Effector memory CD8-positive, alpha-beta T cell (primary cell): ENCODE results near the gene GDAP2.
"Not testable (repeated sequence)": the region's sequence is repeated elsewhere in the genome, so short reads cannot be mapped to it uniquely, and the experiment has no call there.

Experiments used
- ATAC-seq: fragments of 150-1000 bp; cut with Tn5 transposase; replicated peaks from 2 replicates; pipeline ENCODE4 v1.10.0; 2021; ENCODE audit warnings: mild to moderate bottlenecking, moderate library complexity
- DNase-seq, 3 experiments: peaks; one replicate each; pipeline ENCODE4 v3.0.0; 2021
- H3K27ac Mint-ChIP-seq, 2 donors: one replicate each; pipeline ENCODE4 v1.8.0; 2022; ENCODE audit warnings: mild to moderate bottlenecking in 2 of 2, mixed read lengths in 2 of 2, moderate library complexity in 2 of 2
- H3K27me3 Mint-ChIP-seq, 2 donors: one replicate each; pipeline ENCODE4 v1.8.0; 2022; ENCODE audit warnings: mixed read lengths in 2 of 2
- H3K36me3 Mint-ChIP-seq: one replicate; pipeline ENCODE4 v1.8.0; 2022; ENCODE audit warnings: mild to moderate bottlenecking, moderate library complexity, mixed read lengths; ENCODE audit not compliant: insufficient read depth
- H3K4me1 Mint-ChIP-seq, 2 donors: one replicate each; pipeline ENCODE4 v1.8.0; 2022; ENCODE audit warnings: low read depth in 2 of 2, mixed read lengths in 2 of 2
- H3K4me3 Mint-ChIP-seq, 2 donors: one replicate each; pipeline ENCODE4 v1.8.0; 2022; ENCODE audit warnings: mild to moderate bottlenecking in 2 of 2, mixed read lengths in 2 of 2, moderate library complexity in 2 of 2
- H3K9me3 Mint-ChIP-seq, 2 donors: one replicate each; pipeline ENCODE4 v1.8.0; 2022; ENCODE audit warnings: mixed read lengths in 2 of 2

The GDAP2 gene

DNA sequence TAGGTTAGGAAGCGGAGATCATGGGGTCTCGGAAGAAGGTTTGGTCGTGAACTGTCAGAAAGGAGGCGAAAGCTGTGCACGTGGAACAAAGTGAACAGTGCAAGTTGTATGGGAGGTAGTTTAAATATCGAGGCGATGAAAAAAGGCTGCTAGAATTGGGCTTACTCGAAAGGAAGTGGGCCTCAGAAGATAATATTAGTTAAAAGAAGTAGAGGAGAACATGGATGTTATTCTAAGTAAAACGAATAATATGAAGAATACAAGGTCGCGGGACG, 689 bp upstream of the GDAP2 start:
- peak overlapping the region; percentile 95 to 98 for H3K27ac Mint-ChIP-seq
- H3K9me3 Mint-ChIP-seq, result no peaks in the 10 kb centered on the region
- H3K27me3 Mint-ChIP-seq, result no peaks in the 10 kb centered on the region
- peak overlapping the region; percentile 91 for H3K4me3 Mint-ChIP-seq
- peaks cover 29 to 55% of the 10 kb centered on the region in 2 donors for H3K4me1 Mint-ChIP-seq
- peaks cover 32% of the 10 kb centered on the region for H3K36me3 Mint-ChIP-seq
- ATAC-seq, result peak; percentile 0
- DNase-seq, result no peak

DNA sequence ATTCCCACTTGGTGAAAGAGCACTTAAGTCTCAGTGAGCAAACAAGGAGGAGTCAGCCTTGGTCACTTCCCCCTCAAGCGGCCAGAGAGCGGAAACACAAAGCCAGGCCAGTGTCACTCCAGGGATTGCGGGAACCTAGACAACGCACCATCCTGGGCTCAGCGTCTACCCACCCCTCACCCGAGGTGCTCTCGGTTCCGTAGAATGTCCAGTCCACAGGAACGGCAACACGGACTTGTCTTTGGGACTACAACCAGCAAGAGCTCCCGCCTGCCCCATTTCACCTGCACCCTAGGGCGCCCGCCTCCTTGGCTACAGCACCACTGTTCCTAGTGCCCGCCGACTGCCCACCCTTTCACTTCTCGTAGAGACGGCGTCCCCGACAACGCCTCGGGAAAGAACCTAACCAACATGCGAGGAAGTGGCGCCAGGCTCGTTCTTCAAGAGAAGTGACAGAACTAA, 509 bp downstream of the GDAP2 start:
- Mint-ChIP-seq H3K9me3 (no peaks in the 10 kb centered on the region), H3K27me3 (no peaks in the 10 kb centered on the region), H3K36me3 (peaks cover 26% of the 10 kb centered on the region), H3K4me3 (peak overlapping the region; percentile 91), H3K4me1 (peaks cover 29 to 59% of the 10 kb centered on the region in 2 donors), H3K27ac (peak overlapping the region; percentile 95 to 98)
- ATAC-seq (peak; percentile 54), DNase-seq (peak; percentile 62 to 64 (median 64))

DNA sequence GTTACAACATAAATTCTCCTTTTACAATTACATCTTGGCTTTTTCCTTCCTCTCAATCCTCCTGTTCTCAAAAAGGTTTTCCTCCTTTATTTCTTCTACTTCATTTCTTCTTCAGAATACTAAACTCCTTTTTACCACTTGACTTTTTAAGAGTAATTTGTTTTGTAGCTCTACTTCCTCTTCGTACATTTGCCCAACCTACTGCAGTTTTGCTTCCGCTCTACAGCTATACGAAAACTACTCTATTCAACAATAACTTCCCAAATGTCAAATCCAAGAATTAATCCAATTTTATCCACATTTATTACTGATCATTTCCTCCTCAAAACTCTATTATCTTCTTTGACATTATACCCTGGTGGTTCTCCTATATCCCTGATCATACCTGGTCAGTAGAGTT, 3.4 kb downstream of the GDAP2 start:
- H3K4me1 Mint-ChIP-seq, result peaks cover 25 to 48% of the 10 kb centered on the region in 2 donors
- peak overlapping the region in 1 of 2 donors; percentile 1 for H3K27ac Mint-ChIP-seq
- no peak for DNase-seq
- H3K9me3 Mint-ChIP-seq, result no peaks in the 10 kb centered on the region
- ATAC-seq, result no peak
- peaks cover 19% of the 10 kb centered on the region for H3K36me3 Mint-ChIP-seq
- H3K27me3 Mint-ChIP-seq, result no peaks in the 10 kb centered on the region
- no peak overlapping the region for H3K4me3 Mint-ChIP-seq

DNA sequence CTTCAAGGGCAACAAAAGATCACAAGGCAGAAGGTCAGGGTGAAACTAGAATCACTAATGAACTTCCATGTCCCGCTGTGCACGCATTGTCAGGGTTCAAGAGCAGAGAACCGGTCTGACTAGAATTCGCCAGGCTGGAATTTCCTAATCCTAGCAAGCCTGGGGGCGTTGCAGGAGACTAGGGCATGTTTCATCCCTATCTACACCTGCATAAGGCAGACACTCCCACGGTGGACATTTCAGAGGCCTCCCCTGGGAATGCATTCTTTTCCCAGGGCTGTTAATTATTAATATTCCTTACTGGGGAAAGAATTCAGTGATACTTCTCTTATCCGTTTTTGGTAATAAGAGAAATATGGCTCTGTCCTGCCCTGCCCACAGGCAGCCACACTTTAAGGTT, 6.7 kb downstream of the GDAP2 start:
- not testable (repeated sequence) for H3K9me3 Mint-ChIP-seq
- H3K4me1 Mint-ChIP-seq, result peaks cover 3 to 19% of the 10 kb centered on the region in 2 donors

DNA sequence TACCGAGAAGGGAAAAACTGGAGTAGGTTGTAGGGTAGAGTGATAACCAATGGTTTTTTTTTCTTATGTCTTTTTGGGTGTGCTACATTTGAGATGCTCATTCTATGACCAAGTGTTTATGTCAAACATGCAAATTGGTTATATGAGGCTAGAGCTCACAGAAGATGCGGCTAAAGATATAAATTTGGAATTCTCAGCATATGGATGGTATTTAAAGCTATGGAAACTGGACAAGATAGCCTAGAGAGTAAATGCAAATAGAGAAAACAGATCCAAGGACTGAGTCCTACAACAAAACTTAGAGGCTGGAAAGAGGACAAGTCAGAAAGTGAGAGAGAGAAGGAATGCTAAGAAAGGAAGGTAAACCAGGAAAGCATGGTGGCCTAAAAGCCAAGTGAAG, 7.4 kb downstream of the GDAP2 start:
- peaks cover 21% of the 10 kb centered on the region for H3K36me3 Mint-ChIP-seq
- H3K27me3 Mint-ChIP-seq, result no peaks in the 10 kb centered on the region
- no peak overlapping the region for H3K27ac Mint-ChIP-seq
- peaks cover 2 to 19% of the 10 kb centered on the region in 2 donors for H3K4me1 Mint-ChIP-seq
- H3K9me3 Mint-ChIP-seq, result no peaks in the 10 kb centered on the region
- ATAC-seq (no peak), DNase-seq (no peak)
- no peak overlapping the region for H3K4me3 Mint-ChIP-seq

More for the DNA sequence above, 6.7 kb downstream of the GDAP2 start:
- DNase-seq, H3K4me3 Mint-ChIP-seq, H3K27ac Mint-ChIP-seq, H3K27me3 Mint-ChIP-seq, ATAC-seq: not testable (repeated sequence)
- H3K36me3 Mint-ChIP-seq, result peaks cover 16% of the 10 kb centered on the region

DNA sequence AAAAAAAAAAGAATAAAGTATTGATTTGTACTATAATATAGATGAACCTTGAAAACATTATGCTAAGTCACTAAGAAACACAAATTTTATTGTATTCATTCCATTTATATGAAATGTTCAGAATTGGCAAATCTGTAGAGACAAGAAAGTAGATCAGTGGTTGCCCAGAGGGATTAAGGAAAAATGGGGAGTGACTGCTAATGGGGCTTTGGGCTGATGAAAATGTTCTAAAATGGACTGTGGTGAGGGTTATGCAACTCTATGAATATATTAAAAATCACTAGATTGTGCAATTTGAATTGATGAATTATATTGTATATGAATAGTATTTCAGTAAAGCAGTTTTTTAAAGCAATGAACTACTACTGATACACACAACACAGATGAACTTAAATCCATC, 10.0 kb downstream of the GDAP2 start:
- peaks cover 31% of the 10 kb centered on the region for H3K36me3 Mint-ChIP-seq
- no peaks in the 10 kb centered on the region for H3K27me3 Mint-ChIP-seq
- H3K4me1 Mint-ChIP-seq, result peaks cover 0 to 19% of the 10 kb centered on the region in 2 donors
- H3K4me3 Mint-ChIP-seq, result no peak overlapping the region
- ATAC-seq (no peak), DNase-seq (no peak)
- no peak overlapping the region for H3K27ac Mint-ChIP-seq
- H3K9me3 Mint-ChIP-seq, result no peaks in the 10 kb centered on the region

DNA sequence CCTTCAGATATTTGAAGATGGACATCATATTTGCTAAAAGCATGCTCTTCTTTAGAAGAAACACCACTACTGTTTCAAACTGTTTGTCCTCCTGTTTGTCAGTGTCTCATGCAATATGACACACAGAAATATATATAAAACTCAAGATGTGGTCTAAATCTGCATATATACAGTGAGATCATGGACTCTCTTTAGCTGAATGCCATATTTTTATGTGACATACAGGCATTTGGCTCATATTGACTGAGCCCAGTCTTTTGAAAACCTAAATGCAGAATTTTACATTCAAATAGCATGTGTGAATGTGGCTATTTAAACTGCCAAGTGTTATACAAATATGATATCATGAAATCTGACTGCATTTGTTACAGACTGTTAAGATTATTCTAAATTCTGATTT, 18.4 kb downstream of the GDAP2 start:
- H3K36me3 Mint-ChIP-seq, result peaks cover 39% of the 10 kb centered on the region
- H3K27me3 Mint-ChIP-seq, result no peaks in the 10 kb centered on the region
- peaks cover 3 to 11% of the 10 kb centered on the region in 2 donors for H3K4me1 Mint-ChIP-seq
- DNase-seq, result no peak
- H3K9me3 Mint-ChIP-seq, result no peaks in the 10 kb centered on the region
- no peak overlapping the region for H3K27ac Mint-ChIP-seq
- no peak overlapping the region for H3K4me3 Mint-ChIP-seq
- no peak for ATAC-seq

DNA sequence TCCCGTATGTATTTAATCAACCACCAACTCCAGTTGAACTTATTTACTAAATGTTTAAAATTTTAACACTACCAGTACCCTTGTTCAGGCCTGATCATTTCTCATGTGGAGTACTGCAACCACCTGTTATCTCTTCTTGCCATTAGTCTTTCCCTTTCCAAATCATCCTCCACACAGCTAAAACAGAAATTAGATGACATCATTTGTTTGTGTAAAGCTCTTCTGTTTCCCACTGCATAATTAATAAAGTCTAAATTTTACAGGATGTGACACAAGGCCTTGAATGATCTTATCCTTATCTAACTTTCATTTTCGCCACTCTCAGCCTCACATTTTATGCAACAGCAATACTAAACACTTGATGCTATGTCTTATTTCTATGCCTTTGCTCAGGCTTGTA, 24.4 kb downstream of the GDAP2 start:
- peaks cover 41% of the 10 kb centered on the region for H3K36me3 Mint-ChIP-seq
- H3K27ac Mint-ChIP-seq, result no peak overlapping the region
- H3K4me3 Mint-ChIP-seq, result no peak overlapping the region
- ATAC-seq, result no peak
- no peak for DNase-seq
- no peaks in the 10 kb centered on the region for H3K4me1 Mint-ChIP-seq
- no peaks in the 10 kb centered on the region for H3K27me3 Mint-ChIP-seq
- no peaks in the 10 kb centered on the region for H3K9me3 Mint-ChIP-seq

DNA sequence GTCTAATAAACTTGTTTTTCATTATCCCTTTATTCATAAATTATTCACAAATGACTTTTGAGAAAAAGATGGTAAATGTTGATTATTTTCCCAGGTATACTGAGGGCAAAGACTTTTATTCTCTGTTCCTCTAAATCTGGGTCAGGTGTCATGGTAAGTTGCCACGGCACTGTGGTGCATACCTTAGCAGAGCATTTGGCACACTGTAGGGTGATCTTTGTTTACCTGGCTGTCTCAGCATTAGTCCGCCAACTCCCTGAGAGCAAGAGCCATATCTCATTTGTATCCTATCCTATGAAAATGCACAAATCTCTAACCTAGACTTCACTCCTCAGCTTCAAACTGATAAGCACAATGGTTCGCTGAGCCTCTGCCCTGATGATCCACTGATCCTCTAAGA, 24.9 kb downstream of the GDAP2 start:
- H3K27me3 Mint-ChIP-seq, result no peaks in the 10 kb centered on the region
- peaks cover 42% of the 10 kb centered on the region for H3K36me3 Mint-ChIP-seq
- no peaks in the 10 kb centered on the region for H3K9me3 Mint-ChIP-seq
- ATAC-seq (no peak), DNase-seq (no peak)
- H3K4me1 Mint-ChIP-seq, result no peaks in the 10 kb centered on the region
- no peak overlapping the region for H3K4me3 Mint-ChIP-seq
- H3K27ac Mint-ChIP-seq, result no peak overlapping the region

DNA sequence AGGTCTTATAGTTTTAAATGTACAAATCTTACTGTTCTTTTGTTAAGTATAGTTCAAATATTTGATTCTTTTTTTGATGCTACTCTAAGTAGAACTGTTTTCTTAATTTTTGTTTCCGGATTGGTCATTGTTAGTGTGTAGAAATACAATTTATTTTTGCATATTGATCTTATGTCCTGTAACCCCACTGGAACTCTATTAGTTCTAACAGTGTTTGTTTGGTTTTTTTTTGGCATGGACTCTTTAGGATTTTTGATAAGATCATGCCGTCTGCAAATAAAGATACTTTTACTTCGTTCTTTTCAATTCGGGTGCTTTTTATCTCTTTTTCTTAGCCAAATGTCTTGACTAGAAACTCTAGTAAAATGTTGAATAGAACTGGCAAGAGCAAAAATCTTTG, 26.5 kb downstream of the GDAP2 start:
- Mint-ChIP-seq H3K4me3 (no peak overlapping the region), H3K4me1 (no peaks in the 10 kb centered on the region), H3K36me3 (peaks cover 55% of the 10 kb centered on the region), H3K9me3 (no peaks in the 10 kb centered on the region), H3K27me3 (no peaks in the 10 kb centered on the region), H3K27ac (peak overlapping the region in 1 of 2 donors; percentile 5)
- DNase-seq (no peak), ATAC-seq (no peak)

DNA sequence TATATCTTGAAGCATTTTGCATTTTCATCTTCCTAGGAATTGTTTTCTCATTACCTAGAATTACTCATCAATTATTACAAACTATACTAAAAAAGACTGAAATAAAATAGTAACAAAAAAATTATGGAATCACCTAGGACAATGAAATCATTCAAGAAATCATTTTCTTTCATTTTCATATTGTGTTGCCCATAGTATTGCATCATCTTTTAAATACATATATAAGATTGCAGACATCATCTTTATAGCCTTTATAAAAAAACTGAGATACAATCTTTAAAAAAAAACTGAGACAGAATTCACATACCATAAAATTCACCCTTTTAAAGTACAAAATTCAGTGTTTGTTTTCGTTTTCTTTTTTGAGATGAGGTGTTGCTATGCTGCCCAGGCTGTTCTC, 29.6 kb downstream of the GDAP2 start:
- Mint-ChIP-seq H3K4me3 (no peak overlapping the region), H3K36me3 (peaks cover 59% of the 10 kb centered on the region), H3K27ac (peak overlapping the region; percentile 23 to 61), H3K4me1 (peaks cover 0 to 4% of the 10 kb centered on the region in 2 donors), H3K9me3 (no peaks in the 10 kb centered on the region), H3K27me3 (no peaks in the 10 kb centered on the region)
- DNase-seq (no peak), ATAC-seq (no peak)

DNA sequence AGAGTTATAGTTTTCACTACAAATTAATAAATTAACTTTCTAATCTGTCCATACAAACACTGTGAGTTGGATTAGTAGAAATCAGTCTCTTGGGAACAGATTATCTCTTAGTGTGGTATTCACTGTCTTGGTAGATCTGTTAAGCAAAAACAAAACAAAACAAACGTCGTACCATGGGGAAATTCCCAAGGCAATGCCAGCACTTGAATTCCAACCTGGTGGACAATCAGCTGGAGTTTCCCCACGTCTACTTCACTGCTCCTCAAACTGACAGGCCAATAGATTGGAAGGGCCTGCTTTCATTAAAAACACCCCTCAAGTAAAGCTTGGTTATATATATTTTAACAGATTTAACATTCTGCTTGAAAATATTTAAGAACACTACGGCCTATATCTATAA, 31.9 kb downstream of the GDAP2 start:
- Mint-ChIP-seq H3K36me3 (peaks cover 38% of the 10 kb centered on the region), H3K27ac (no peak overlapping the region), H3K9me3 (no peaks in the 10 kb centered on the region), H3K4me1 (peaks cover 0 to 4% of the 10 kb centered on the region in 2 donors), H3K27me3 (no peaks in the 10 kb centered on the region), H3K4me3 (no peak overlapping the region)
- DNase-seq (no peak), ATAC-seq (no peak)

DNA sequence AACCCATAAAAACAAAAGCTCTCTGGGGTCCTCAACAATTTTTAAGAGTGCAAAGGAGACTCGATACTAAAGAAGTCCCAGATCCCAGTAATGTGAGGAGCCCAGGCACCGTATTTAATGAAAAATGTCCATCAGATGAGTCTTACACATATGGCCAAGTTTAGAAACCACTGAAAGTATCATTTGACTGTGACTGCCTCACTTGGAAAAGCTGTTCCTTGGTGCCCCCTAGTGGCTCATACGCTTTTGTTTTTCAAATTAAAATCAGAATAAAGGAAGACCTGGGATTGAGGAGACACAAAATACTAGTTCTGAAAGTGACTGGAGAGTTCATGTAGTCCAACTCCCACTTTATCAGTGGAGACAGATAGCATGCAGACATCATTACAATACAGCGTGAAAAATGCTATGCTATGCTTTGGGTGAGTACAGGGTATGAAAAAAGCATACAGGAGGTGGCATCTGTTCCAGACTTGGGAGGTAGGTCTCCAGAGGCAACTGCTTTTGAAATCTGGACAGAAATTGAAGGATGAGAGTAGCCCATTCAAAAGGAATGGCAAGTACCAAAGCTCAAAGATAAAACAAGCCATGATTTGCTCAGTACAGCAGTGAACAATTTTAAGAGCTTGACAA, 33.8 kb downstream of the GDAP2 start:
- Mint-ChIP-seq H3K27ac (peak overlapping the region in 1 of 2 donors; percentile 22), H3K9me3 (no peaks in the 10 kb centered on the region), H3K4me1 (peaks cover 0 to 4% of the 10 kb centered on the region in 2 donors), H3K36me3 (peaks cover 40% of the 10 kb centered on the region), H3K27me3 (no peaks in the 10 kb centered on the region), H3K4me3 (no peak overlapping the region)
- peak; percentile 53 for ATAC-seq
- DNase-seq, result peak; percentile 47 to 61 (median 56)

DNA sequence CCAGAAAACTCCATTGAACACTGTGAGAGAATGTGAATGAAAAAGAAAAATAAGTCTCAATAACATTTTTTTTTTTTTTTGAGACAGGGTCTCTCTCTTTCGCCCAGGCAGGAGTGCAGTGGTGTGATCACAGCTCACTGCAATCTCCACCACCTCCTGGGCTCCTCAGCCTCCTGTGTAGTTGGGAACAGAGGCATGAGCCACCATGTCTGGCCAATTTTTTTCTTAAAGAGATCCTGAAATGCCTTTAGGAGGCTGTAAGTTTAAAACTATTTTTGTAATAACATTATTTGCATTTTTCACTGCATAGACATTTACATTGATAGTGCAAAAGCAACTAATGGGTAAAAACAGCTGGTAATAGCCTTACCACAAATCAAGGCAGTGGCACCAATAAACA, 35.3 kb downstream of the GDAP2 start:
- DNase-seq, result no peak
- peaks cover 28% of the 10 kb centered on the region for H3K36me3 Mint-ChIP-seq
- H3K9me3 Mint-ChIP-seq, result no peaks in the 10 kb centered on the region
- H3K4me3 Mint-ChIP-seq, result no peak overlapping the region
- ATAC-seq, result no peak
- H3K27ac Mint-ChIP-seq, result no peak overlapping the region
- peaks cover 0 to 4% of the 10 kb centered on the region in 2 donors for H3K4me1 Mint-ChIP-seq
- H3K27me3 Mint-ChIP-seq, result no peaks in the 10 kb centered on the region
